ENCODE data around the gene RNF7.

RNF7 gene

DNA sequence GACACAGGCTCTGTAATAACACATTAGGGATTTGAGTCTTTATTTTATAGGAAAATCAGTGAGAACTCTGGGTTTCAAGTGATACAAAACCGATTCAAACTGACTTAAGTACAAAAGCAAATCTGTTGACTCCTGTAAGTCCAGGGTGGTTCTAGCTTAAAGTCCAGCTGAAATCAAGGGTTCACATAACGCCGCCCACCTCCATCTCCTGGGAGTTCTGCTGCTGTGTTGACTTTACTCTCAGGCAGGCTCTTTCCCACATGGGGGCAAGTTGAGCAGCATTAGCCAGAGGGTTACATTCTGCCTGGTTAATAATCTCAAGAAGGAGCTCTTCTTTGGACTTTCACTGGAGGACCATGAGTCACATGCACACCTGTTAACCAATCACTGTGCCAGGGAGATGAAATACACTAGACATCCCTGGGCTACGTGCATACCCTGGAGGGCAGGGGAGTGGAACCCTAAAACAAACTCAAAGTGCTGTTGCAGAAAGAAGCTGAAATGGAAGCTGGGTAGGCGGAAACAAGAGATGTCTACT is 9.7 kb upstream of the RNF7 start:
- TF ChIP-seq, protein P1, sequence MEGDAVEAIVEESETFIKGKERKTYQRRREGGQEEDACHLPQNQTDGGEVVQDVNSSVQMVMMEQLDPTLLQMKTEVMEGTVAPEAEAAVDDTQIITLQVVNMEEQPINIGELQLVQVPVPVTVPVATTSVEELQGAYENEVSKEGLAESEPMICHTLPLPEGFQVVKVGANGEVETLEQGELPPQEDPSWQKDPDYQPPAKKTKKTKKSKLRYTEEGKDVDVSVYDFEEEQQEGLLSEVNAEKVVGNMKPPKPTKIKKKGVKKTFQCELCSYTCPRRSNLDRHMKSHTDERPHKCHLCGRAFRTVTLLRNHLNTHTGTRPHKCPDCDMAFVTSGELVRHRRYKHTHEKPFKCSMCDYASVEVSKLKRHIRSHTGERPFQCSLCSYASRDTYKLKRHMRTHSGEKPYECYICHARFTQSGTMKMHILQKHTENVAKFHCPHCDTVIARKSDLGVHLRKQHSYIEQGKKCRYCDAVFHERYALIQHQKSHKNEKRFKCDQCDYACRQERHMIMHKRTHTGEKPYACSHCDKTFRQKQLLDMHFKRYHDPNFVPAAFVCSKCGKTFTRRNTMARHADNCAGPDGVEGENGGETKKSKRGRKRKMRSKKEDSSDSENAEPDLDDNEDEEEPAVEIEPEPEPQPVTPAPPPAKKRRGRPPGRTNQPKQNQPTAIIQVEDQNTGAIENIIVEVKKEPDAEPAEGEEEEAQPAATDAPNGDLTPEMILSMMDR (IDR thresholded peaks at IDR 0.05; ENCODE audit: unreplicated experiment in 3 of 3): no peak
- no peak overlapping the region for H3K27ac Mint-ChIP-seq
- no peak overlapping the region for H3K4me3 Mint-ChIP-seq

DNA sequence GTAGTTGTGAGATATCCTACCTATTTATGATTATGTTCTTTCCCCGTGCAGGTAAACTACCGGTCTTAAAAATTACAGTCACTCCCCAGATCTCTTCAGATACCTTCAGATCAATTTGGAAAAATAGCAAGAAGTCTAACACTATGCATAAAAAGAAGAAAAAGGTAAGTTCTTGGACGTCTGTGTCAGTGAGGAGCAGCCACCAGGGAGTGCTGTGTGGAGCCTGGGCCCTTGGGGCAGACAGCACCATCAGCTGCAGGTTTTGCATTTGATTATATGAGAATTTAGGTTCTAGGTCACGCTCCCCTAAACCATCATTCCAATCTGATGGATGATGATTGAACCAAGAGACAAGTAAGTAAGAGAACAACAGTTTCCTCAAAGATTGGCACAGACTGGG is 8.9 kb upstream of the RNF7 start:
- H3K36me3 Mint-ChIP-seq (ENCODE audit: low read depth): no peaks in the 10 kb centered on the region
- no peak overlapping the region for H3K4me3 Mint-ChIP-seq
- H3K27ac Mint-ChIP-seq: no peak overlapping the region
- TF ChIP-seq, protein P1 (IDR thresholded peaks at IDR 0.05; ENCODE audit: unreplicated experiment in 3 of 3): no peak
- H3K9me3 Mint-ChIP-seq: no peaks in the 10 kb centered on the region
- no peaks in the 10 kb centered on the region for H3K27me3 Mint-ChIP-seq (ENCODE audit: low read depth)
- H3K4me1 Mint-ChIP-seq: peaks cover 8% of the 10 kb centered on the region

More for the DNA sequence above, 9.7 kb upstream of the RNF7 start:
- H3K36me3 Mint-ChIP-seq (ENCODE audit: low read depth): no peaks in the 10 kb centered on the region
- peaks cover 17% of the 10 kb centered on the region for H3K4me1 Mint-ChIP-seq
- no peaks in the 10 kb centered on the region for H3K27me3 Mint-ChIP-seq (ENCODE audit: low read depth)
- no peaks in the 10 kb centered on the region for H3K9me3 Mint-ChIP-seq

DNA sequence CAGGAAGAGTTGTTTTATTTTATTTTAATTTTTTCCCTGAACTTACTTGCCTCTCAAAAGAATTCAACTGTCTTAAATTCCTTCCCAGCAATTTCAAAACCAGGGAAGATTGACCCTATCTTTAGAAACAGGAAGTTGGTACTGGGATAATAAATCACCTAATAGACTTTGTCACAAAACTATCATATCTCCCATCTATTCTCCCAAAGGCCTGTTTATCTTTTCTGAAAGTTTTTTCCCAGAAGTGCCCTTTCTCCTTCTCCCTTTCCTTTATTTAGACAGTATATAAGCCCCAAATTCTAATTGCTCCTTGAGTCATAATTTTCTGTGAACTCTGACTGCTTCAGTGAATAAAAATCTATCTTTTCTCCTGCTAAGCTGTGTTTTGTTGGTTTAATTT is 2.9 kb upstream of the RNF7 start:
- Mint-ChIP-seq H3K27ac (no peak overlapping the region), H3K9me3 (no peaks in the 10 kb centered on the region), H3K4me1 (peaks cover 3% of the 10 kb centered on the region), H3K4me3 (peak overlapping the region in 1 of 3 experiments; percentile 44), H3K27me3 (ENCODE audit: low read depth) (peaks cover 5% of the 10 kb centered on the region), H3K36me3 (ENCODE audit: low read depth) (no peaks in the 10 kb centered on the region)
- TF ChIP-seq, protein P1 (IDR thresholded peaks at IDR 0.05; ENCODE audit: unreplicated experiment in 3 of 3): no peak

DNA sequence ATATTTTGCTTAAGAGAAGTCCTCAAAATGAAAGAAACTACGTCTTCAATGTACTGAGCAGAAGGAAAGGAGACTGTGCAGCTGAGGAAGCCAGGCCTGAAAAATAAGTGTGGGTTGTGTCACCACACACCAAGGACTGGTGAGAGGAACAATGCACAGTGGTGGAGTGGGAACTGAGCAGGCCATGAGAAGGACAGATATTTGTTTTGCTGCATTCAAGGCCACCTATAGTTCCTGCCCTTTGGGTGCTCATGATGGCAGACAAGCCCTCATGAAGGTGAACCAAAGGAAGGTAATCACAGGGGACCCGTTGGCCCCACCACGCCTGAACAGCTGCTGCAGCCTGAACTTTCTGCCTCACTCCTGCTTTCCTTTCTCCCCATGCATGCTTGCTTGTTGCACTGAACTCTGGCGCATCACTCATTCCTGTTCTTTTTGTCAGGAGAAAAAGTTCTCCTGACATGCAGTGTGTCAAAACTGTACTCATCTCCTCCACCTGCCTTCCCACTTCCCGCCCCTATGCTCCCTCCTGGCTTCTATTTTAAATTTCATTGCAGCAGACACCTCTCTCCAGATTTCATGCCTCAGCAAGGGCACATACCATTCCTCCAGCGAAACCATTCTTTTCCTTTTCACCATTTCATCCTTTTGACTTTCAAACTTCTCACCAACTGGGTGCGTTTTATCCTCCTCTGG is 2.2 kb upstream of the RNF7 start:
- peaks cover 10% of the 10 kb centered on the region for H3K4me1 Mint-ChIP-seq
- H3K4me3 Mint-ChIP-seq: peak overlapping the region in 1 of 3 experiments; percentile 44
- no peaks in the 10 kb centered on the region for H3K9me3 Mint-ChIP-seq
- TF ChIP-seq, protein P1 (IDR thresholded peaks at IDR 0.05; ENCODE audit: unreplicated experiment in 3 of 3): no peak
- peaks cover 5% of the 10 kb centered on the region for H3K27me3 Mint-ChIP-seq (ENCODE audit: low read depth)
- H3K27ac Mint-ChIP-seq: no peak overlapping the region
- no peaks in the 10 kb centered on the region for H3K36me3 Mint-ChIP-seq (ENCODE audit: low read depth)

DNA sequence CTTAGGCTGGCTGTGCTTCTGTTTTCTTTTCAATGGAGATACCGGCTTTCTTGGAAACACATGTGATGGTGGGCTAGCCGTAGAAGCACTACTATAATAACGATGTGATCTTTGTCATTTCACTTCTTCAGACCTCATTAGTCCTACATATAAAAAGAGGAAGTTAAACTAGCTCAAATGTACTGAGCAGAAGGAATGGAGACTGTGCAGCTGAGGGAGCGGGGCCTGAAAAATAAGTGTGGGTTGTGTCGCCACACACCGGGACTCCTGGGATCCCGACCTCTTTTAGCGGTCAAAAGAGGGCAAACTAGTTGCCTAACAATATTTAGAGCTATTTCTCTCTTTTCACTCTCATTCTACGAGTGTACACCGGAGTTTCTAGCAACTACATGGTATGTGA is 1.0 kb upstream of the RNF7 start:
- Mint-ChIP-seq H3K36me3 (ENCODE audit: low read depth) (no peaks in the 10 kb centered on the region), H3K4me1 (peaks cover 22% of the 10 kb centered on the region), H3K27me3 (ENCODE audit: low read depth) (peaks cover 5% of the 10 kb centered on the region), H3K4me3 (peak overlapping the region in 2 of 3 experiments; percentile 7 to 13), H3K9me3 (no peaks in the 10 kb centered on the region), H3K27ac (peak overlapping the region in 1 of 3 experiments; percentile 21)
- TF ChIP-seq, protein P1 (IDR thresholded peaks at IDR 0.05; ENCODE audit: unreplicated experiment in 3 of 3): no peak

DNA sequence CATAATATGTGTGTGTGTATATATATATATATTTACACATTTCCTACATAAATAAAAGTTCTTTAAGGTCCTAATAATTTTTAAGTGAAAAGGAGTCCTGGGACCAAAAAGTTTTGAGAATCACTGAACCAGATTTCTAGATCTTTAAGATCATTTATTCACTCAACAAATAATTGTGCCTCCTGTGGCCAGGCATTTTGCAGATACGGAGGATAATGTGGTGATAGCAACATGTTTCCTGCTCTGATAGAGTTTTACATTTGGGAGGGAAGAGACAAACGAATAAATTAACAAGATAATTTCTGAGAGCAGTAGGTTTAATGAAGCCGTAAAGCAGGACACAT is 448 bp upstream of the RNF7 start:
- no peaks in the 10 kb centered on the region for H3K9me3 Mint-ChIP-seq
- peak overlapping the region; percentile 96 to 100 (median 99) for H3K4me3 Mint-ChIP-seq
- H3K27ac Mint-ChIP-seq: peak overlapping the region; percentile 91 to 99 (median 96)
- peaks cover 25% of the 10 kb centered on the region for H3K4me1 Mint-ChIP-seq
- peaks cover 5% of the 10 kb centered on the region for H3K27me3 Mint-ChIP-seq (ENCODE audit: low read depth)
- TF ChIP-seq, protein P1 (IDR thresholded peaks at IDR 0.05; ENCODE audit: unreplicated experiment in 3 of 3): no peak
- H3K36me3 Mint-ChIP-seq (ENCODE audit: low read depth): peaks cover 3% of the 10 kb centered on the region
